GM18909 (cell line): ENCODE results near the gene PRDM13.
"Not testable (repeated sequence)": the region's sequence is repeated elsewhere in the genome, so short reads cannot be mapped to it uniquely, and the experiment has no call there.

ENCODE experiments used
- ATAC-seq: cut with Tn5 transposase; IDR thresholded peaks from one replicate; pipeline ENCODE4 v1.9.1; 2021; ENCODE audit warnings: mild to moderate bottlenecking; ENCODE audit not compliant: unreplicated experiment, poor library complexity

PRDM13 gene

DNA sequence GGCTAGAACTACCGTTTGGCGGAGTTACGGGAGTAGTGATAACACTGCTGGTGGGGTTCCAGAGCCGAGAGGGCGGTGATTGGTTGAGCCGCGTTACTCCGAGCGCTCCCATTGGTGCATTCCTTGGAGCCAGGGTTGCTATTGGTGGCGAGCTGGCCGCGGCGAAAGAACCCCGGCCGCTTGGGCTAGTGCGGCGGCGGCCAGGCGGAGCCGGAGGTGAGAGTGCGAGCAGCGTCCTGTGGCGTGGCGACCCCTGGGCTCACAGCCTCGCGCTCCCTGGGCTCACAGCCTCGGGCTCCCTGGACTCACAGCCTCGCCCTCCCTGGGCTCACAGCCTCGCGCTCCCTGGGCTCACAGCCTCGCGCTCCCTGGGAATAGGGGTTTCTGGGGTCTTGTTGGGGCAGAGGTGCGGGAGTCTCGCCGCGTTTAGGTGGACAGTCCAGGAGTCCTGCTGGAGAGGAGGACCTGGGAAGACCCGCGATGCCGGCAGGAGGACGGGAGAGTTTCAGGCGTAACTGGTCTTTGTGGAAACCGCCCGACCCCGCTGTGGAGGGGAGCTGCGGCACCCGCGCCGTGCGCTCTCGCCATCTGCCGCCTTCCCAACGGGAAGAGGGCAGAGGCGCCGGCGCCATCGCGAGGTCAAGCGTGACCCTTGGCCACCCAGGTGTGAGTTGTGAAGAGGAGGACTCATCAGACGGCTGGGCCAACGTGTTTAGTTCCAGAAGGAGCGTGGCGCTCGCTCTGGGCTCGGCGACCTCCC, 12.2 kb downstream of the PRDM13 start:
- no peak for ATAC-seq

DNA sequence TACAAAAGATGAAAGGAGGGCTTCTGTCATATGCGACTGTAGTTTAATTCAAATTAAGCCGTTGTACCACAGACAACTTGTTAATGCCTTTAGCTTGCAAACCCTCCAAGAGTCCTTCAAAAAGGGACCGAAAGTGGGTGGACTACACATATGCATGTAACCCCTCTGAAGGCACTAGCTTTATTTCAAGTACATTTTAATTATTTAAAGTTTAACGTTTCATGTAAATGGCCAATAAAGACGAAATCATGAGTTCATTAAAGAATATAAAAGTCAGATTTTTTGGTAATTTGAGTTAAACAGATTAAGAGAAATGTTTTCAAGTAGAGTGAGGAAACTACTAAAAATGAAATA, 12.8 kb downstream of the PRDM13 start:
- no peak for ATAC-seq

DNA sequence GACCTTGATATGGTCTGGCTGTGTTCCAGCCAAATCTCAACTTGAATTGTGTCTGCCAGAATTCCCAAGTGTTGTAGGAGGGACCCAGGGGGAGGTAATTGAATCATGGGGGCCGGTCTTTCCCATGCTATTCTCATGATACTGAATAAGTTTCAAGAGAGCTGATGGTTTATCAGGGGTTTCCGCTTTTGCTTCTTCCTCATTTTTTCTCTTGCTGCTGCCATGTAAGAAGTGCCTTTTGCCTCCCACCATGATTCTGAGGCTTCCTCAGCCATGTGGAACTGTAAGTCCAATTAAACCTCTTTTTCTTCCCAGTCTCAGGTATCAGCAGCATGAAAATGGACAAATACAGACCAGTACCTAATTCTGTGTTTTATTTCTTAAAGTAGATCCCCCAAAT, 15.4 kb downstream of the PRDM13 start:
- not testable (repeated sequence) for ATAC-seq

DNA sequence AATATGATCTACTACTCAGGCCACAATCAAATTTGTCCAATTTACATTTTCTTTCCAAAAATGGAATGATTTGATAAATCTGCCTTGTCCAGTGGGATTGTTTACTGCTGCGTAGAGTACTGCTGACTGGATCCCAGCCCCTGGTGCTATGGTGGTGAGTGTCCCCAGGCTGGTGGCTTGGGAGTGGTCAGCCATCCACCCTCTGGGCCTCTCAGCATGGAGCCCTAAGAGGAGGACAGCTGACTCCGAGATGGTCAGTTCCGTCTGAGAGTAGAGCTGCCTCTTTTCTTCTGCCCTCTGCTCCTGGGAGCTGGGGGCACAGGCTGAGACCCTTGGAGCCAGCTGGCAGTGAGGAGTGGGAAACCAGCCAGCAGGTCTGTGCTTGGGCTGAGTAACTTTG, 22.7 kb downstream of the PRDM13 start:
- no peak for ATAC-seq

DNA sequence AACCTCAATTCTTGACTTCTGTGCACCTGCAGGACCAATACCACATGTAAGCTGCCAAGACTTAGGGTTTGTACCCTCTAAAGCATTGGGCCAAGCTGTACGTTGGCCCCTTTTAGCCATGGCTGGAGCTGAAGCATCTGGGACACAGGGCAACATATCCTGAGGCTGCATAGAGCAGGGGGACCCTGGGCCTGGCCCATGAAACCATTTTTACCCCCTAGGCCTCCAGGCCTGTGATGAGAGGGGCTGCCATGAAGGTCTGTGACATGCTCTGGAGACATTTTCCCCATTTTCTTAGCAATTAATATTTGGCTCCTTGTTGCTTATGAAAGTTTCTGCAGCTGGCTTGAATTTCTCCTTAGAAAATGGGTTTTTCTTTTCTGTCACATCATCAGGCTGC, 31.0 kb downstream of the PRDM13 start:
- no peak for ATAC-seq

DNA sequence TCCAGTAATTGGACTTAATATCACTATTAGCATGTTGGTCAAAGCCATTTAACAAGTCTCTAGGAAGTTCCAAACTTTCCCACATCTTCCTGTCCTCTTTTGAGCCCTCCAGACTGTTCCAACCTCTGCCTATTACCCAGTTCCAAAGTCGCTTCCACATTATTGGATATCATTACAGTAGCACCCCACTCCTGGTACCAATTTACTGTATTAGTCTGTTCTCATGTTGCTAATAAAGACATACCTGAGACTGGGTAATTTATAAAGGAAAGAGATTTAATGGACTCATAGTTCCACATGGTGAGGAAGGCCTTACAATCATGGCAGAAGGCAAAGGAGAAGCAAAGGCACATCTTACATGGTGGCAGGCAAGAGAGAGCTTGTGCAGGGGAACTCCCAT, 31.7 kb downstream of the PRDM13 start:
- ATAC-seq: not testable (repeated sequence)

DNA sequence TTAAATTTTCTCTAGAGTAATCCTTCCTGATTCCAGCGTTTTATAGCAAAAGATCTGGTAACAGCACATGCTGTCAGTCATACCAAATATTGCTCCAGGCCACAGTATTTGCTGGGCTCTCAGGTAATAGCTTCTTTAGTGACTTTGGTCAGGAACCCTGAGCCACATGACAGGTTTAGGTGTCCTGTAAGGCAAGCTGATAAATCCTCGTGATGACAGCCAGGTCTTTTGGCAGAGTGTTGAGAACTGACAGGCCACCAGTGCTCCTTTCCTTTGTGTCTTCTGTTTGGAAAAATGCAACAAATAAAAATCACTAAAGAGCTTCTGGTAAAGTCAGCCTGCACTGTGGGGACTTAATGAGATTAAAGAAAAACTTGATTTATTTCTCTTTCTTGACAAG, 34.6 kb downstream of the PRDM13 start:
- ATAC-seq: no peak

DNA sequence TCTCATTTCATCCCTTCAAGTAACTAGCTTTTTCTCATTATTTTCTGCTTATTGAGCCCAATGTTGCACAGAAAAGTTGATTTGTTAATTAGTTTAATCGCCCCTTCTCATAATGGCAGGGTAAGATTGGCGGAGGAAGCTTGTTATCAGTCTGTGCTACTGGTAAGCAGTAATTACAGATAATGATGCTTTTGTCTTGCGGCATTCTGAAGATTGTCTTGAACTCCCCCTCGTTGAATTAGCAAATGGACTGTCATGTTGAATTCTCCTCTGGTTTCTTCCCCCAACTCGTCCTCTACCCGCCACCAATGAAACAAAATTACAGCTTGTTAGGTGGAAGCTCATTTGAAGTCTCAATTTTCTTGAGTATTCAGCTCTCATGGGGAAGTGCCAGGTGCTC, 39.4 kb downstream of the PRDM13 start:
- no peak for ATAC-seq

DNA sequence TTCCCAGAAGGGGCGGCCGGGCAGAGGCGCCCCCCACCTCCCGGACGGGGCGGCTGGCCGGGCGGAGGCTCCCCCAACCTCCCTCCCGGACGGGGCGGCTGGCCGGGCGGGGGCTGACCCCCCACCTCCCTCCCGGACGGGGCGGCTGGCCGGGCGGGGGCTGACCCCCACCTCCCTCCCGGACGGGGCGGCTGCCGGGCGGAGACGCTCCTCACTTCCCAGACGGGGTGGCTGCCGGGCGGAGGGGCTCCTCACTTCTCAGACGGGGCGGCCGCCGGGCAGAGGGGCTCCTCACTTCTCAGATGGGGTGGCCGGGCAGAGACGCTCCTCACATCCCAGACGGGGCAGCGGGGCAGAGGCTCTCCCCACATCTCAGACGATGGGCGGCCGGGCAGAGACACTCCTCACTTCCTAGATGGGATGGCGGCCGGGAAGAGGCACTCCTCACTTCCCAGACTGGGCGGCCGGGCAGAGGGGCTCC, 43.5 kb downstream of the PRDM13 start:
- ATAC-seq: not testable (repeated sequence)

DNA sequence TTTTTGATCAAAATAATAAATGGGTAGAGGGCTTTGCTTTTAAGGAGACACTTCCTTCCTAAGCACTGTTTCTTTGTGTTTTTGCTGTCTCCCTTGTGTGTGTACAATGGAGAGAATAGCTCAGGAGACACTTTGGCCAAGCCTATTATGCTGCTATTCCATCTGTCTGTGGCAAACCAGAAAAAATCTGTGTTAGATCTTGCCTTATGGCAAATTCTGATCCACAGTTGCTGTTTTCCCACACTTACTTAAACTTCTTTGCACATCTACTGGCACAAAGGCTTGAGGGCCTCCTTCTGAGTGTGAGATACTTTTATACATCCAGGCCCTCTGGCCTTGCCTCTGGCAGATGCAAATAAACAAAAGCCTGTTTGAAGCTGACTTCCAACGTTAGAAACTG, 53.6 kb downstream of the PRDM13 start:
- no peak for ATAC-seq

DNA sequence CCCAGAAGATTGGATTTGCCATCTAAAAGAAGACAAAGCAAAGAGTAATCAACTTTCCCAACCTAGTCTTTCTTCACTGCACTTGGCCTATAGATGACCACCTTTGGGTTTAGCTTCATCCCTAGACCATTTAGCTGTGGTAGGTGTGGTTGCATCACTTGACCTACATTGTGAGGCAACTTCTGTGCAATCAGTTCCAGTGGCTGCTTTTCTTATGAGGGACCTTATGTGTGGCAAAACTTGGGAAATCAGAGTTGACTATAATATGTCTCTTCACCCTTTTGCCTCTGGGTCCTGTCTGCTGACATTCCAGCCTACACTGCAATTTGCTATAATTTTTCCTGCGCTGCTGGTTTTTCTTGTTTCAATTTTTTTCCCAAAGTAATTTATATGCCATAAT, 55.2 kb downstream of the PRDM13 start:
- no peak for ATAC-seq

DNA sequence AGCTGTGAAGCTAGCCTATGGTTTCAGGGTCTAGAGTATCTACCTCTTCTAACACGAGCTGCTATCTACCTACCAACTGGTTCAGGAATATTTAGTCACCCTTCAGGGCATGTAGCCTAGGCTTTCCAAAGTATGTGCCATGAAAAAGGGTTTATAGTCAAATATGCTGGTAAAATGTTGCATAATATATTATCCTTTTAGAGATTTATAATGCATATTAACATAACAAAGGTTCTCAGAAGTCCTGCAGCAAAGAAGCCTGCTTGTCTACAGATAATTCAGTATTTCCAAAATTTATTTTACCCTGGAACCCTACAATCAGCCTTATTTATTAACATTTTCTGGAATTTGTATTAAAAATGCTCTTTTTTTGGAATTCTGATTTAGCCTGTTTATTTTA, 56.0 kb downstream of the PRDM13 start:
- no peak for ATAC-seq
